Measurements from ENCODE around the gene ABI3BP.

Gene ABI3BP

DNA sequence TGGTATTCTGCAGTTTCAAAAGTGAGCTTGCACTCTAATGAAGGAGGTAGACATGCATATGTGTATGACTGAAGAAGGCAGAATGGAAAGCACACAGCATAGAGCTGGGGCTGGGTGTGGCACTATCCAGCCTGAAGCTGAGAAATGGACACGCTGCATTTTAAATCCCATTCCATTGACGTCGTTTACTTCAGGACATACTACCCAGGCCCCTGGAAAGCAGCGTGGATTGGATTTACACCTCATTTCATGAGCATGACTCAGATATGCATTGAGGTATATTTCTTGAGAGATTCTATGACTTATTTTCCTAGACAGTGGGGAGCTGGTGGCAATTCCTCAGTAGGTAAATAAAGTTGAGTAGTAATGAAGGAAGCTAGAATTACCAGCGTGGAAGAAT is 101.4 kb downstream of the ABI3BP start:
- no peak for FAIRE-seq
- no peak for DNase-seq (ENCODE audit: low spot score)

DNA sequence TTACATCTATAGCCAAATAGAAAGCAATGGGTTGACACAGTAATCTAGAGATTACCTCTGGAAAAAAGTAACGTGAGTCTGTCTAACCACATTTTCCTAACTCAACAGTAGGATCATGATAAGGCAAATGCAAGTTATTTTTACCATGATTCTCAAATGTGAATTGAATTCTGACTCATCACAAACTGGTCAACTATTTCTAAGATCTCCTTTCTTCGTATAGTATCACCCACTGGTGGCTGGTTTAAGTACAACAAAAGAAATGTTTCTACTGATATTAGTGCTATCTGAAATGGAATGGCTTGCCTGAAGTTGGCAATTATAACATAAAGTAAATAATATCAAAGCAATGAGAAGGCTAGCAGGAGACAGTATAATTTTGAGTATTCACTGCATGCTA is 102.2 kb downstream of the ABI3BP start:
- FAIRE-seq, result peak; percentile 13

DNA sequence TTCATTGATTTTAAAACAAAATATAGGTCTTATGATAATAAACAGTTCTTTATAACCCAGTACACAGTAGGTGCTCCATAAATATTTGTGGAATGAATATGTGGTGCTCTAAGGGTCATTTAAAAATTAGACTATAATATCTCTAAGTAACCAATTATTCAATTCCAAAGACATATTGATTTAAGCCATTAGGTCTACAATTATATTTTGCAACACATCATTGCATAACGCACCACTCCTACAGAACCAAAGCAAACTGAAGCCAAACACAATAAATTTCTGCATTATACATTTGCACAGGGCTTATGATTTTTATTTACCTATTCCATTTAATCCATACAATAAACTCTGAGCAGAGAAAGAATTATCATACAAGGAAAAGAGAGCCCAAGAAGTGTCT is 104.3 kb downstream of the ABI3BP start:
- DNase-seq (ENCODE audit: low spot score) (no peak), FAIRE-seq (no peak)

More for the DNA sequence above, 102.2 kb downstream of the ABI3BP start:
- DNase-seq (ENCODE audit: low spot score), result no peak

DNA sequence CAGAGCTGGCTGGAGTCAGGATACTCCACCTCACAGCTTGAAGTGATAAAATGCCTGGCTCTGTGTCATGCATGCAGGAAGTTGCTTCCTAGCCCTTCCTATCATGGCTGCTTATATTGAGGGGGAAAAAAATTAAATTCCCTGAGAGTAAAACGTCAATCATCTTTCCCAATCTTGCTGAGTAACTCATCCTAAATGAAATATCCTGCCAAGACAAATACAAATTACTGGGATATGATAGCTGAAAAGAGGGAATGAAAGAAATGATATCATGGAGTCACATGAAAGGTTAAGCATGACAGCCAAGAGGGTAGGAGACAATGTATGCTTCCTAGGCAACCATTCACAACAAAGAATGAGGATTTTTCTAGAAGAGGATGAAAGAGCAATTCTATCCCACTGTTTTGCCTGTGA is 110.6 kb downstream of the ABI3BP start:
- no peak for FAIRE-seq

DNA sequence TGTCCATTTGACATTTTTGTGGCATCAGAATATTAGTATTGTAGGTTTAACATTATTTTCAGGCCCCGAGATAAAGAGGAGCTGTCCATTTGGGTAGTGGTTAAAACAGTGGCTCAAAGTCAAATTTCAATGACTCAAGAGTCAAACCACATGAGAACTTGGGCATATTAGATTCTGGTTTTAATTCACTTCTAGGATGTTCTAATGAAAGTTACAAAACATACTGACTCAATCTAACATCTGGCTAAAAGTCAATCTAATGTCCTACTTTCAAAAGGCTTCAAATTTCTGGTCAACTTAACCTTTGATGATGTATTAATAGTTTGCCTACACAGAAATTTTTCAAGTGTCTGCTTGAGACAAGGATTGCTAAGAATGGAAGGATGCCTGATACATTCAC is 112.4 kb downstream of the ABI3BP start:
- FAIRE-seq, result no peak
- DNase-seq (ENCODE audit: low spot score), result no peak

More for the DNA sequence above, 110.6 kb downstream of the ABI3BP start:
- no peak for DNase-seq (ENCODE audit: low spot score)

DNA sequence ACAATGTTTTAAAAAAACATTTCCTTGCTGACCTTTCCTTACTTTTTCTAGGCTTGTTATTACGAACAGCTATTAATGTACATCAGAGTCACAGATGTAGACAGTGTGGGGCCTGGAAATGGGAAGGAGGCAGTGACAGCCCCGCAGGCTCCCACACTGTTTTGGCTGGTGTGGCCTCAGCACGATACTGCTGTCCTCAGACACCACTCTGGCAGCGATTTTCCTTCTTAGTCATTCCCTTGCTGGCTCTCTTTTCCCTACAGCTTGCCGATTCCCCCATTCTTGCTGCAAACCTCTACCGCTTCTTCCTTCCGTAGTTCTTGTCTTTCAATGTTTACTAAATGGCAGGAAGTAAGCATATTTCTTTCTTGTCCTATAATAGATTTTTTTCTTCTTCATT is 113.1 kb downstream of the ABI3BP start:
- DNase-seq (ENCODE audit: low spot score) (no peak), FAIRE-seq (no peak)

DNA sequence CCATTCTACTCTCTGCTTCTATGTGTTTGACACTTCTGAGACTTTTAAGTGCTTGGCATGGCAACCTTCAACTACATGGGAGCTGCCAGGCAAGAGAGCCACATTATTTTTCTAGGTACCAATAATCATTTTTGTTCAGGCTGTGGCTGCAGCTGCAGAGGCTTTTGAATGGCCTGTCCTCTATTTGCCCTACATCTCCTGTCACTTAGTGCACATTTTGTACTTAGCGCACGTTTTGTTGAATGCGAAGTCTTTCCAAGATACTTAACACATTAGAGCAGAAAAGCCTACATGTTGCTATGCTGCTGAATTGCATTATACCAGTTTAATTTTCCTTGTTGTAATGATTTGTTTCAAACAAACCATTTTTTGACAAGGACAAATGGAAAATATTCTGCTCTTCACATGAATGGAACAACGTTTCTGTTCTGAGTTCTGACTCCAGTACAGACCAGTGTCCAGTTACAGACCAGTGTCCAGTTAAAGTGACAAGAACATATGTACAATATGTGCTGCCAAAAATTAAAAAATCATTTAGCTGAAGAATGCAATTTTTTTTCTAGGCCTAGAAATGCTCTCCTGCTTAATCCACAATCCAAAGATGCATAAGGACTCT is 113.9 kb downstream of the ABI3BP start:
- no peak for FAIRE-seq
- DNase-seq (ENCODE audit: low spot score), result no peak

DNA sequence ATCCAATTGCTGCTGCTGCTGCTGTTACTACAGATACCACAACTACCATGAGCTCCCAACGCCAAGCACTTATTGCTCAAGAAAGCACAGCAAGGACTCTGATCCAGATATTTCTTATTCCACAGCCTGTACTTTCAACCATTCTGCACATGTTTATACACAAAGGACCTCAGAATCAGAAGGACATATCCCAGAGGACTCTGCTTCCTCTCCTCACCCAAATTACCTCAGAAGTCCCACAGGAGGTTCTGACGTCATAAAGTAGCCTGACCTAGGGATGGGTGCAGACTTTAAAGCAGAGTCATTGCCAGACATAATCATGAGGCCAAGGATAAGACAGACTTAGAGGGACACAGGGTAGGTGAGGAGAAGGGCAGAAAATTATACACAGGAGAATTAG is 115.9 kb downstream of the ABI3BP start:
- DNase-seq (ENCODE audit: low spot score), result no peak
- FAIRE-seq, result peak; percentile 35

DNA sequence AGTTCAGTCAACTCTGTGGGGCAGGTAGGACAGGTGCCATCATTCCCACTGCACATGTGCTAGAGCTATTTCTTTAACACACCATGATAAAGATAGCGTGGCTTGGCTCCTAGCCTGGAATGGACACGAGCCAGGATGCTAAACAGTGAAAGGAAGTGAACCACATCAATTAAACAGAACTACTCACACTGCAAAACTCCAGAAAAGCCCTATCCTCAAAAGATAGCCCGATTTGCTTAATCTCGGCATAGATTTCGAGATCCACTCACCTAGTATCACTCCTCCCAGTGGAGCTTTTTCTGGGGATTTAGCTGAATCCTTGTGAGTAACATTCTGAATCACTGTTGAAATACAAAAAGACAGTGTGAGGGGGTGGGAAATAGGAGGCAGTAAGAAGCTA is 118.0 kb downstream of the ABI3BP start:
- DNase-seq (ENCODE audit: low spot score) (peak; percentile 35), FAIRE-seq (no peak)

DNA sequence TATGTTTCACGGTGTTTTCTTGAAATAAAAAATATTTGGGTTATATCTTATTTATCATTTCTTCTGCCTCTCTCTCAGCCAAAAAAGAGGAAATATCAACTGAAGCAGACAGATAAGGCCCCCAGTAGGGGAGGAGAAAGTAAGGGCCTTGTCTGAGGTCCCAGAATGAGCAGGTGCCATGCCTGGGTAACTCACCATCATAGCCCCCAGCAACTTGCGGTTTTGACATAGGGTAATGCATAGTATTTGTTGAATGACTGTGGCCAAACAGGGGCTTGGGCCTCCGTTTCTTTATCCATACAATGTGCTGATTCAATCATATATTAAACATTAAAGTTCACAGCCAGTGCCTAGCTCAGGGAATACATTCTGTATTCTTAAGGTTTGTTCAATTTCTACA is 119.6 kb downstream of the ABI3BP start:
- no peak for DNase-seq (ENCODE audit: low spot score)
- no peak for FAIRE-seq

DNA sequence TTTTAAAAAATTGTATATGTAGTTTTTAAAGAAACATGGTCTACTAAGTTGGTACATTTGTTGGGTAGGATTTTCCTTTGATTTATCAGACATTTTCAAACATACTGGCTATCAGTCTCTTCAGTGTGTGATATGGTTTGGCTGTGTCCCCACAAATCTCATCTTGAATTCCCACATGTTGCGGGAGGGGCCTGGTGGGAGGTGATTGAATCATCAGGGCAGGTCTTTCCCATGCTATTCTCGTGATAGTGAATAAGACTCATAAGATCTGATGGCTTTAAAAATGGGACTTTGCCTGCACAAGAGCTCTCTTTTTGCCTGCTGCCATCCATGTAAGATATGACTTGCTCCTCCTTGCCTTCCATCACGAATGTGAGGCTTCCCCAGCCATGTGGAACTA is 121.9 kb downstream of the ABI3BP start:
- FAIRE-seq, result no peak
- no peak for DNase-seq (ENCODE audit: low spot score)

DNA sequence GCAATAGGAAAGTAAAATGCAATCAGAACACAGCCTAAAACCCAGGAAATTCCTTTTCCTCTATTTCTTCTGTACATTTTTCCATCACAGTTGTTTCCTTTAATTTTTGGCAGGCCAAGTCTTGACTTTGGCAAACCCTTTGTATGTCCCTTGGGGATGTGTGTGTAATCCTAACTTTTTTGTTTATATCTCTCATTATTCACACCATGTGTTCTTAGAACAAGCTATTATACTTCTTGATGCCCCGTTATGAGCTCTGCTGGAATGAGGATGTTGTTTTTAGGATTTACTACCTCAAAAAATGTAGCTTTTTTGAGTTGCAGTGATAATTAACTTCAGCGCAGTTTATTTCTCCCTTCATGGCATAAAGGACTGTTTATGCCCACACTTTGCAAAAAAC is 123.4 kb downstream of the ABI3BP start:
- DNase-seq (ENCODE audit: low spot score), result no peak
- FAIRE-seq, result no peak

DNA sequence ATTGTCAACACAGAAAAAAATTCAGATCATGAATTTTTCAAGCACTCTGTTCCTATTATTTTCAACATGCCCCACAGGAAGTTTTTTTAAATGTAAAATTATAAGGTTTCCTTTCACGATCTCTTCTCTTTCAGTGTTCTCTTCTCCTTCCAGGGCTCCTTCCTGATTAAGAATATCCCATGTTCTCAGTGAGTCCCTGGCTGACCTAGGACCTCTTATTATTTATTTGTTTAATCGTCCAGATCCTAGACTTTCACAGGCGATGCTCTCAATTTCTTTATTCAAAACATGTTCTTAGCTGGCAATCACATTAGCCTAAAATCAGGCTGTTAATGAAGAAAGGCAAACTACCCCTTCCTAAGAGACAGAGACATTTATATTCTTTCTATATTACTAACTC is 124.3 kb downstream of the ABI3BP start:
- no peak for FAIRE-seq
- no peak for DNase-seq (ENCODE audit: low spot score)

DNA sequence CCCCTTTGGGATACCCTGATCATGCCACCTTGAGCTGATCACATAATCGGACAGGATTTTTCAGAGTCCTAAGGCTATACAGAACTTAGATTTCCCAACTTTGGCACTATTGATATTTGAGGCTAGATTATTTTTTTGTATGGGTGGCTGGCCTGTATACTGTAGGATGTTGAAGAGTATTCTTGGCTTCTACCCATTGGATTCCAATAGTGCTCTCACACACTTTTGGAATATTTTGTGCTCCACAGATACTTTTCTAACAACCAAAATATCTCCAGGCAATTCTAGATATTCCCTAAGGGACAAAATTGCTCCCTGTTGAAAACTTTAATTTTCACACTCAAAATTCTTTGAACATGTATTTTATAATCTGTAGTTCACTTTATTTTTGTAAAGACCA is 125.1 kb downstream of the ABI3BP start:
- no peak for DNase-seq (ENCODE audit: low spot score)
- no peak for FAIRE-seq

DNA sequence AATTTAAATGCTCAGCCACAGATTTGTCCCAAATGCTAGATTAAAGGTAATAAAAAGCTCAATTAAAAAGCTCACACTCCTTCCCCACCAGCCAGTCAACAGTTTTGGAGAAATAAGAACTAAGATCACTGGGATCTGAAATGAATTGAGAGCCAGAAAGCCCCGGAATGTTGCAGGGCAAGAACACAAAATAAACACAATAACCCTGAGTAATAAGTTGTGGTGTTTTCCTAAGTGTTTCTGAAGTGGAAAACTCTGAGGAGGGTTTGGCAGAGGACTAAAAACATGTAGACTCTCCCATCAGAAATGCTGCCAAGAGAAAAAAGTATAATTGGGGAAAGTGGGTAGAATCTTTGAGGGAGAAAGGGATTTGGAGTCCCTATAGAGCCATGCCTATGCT is 127.8 kb downstream of the ABI3BP start:
- FAIRE-seq (no peak), DNase-seq (ENCODE audit: low spot score) (no peak)

DNA sequence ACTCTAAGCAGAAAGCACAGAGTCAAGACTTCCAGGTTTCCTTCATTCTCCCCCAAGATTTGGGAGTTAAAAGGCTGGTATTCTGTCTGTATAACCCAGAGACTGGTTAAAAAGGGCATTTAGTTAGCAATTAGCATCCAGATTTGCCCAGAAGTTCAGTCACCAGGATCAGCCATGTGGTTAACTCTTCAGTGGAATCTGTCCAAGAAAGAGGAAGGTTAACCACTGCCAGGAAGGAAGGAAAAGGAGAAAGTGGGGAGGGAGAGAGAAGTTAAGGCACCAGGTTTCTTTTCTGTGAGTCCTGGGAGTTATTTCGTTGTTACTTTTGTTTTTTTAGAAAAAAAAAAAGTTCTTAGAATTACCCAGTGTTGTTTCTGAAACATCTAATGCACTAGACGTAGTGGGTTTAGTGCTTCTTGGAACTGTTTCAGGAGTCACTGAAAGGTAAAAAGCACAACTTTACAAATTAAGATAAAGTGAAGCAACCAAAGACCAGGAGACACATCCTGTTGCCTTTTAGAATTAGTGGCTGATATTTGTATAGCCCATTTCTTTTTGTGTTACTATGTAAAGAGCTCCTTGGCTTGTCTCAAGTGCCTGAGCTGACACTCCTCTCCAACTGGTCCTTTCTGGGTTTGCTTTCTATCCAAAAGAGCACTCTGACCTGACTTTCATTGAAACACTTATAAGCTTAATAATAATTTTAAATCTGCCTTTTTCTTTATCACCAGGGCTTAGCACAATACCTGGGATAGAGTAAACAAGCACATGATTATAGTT is 128.6 kb downstream of the ABI3BP start:
- DNase-seq (ENCODE audit: low spot score) (no peak), FAIRE-seq (no peak)

DNA sequence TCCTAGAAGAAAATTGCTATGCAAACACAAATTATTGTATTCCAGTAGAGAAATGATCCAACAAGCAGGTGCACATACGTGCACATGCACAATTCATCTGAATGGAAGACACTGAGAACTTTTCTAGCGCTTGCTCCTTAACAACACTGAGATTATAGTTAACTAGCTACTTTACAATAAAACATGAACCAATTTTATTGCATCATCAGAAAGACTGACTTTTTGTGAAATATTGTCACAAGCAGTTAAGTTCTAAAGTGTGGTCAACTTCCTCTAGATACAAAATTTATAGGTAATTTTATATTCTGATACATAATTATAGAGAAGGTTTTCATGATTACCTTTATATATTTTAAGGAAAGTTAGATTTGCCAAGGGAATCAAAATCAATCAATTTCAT is 135.4 kb downstream of the ABI3BP start:
- FAIRE-seq (no peak), DNase-seq (ENCODE audit: low spot score) (no peak)

DNA sequence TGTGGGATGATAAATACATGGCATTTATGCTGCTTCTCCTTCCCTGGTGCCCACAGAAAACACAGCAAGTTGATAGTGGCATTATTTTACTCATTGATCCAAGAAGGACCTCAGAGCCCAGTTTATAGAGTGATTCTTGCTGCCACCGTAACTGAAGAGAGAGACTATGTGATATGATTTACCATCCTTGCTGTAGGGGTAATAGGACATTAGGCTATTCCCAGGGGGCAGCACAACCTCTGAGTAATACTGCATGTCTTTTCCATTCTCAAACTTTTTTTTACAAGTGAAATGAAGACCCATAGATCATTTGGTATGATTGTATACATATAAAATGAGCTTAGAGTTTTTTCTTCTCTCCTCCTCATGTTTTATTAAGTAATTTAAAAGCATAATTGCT is 136.4 kb downstream of the ABI3BP start:
- DNase-seq (ENCODE audit: low spot score), result no peak
- no peak for FAIRE-seq

DNA sequence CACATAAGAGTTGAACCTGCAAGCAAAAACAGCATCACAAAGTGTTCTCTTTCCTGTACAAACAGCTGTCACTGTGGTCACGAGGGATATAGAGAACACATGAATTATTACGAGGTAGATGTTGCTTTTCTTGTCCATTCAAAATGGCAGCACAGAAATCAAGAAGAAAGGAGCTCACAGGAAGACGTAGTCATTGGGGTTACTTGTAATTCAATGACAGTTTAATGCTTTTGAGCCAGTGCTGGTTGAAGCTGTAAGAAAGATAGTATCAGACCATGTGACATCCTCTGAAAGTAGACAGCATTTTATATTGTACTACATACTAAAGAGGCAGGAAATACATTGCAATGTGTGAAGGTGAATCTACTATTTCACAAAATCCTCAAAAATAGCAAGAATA is 140.4 kb downstream of the ABI3BP start:
- no peak for DNase-seq (ENCODE audit: low spot score)
- FAIRE-seq, result no peak

DNA sequence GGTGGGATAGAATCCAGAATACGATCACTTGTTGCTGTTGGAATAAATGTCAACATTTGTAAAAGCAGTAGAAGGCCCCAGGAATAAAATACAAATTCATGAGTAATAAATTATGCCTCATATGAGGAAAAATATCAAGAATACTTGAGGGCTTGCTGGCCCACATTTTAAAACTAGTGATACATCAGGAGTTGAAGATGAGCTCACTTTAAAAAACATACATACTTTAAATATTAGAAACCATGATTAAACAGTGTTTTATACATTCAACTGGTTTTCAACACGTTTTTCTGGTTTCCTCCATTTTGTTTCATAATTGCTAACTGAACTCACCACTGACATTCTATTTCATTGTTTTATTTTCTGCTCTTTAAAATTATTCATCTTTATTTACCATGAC is 142.5 kb downstream of the ABI3BP start:
- DNase-seq (ENCODE audit: low spot score), result no peak
- no peak for FAIRE-seq

DNA sequence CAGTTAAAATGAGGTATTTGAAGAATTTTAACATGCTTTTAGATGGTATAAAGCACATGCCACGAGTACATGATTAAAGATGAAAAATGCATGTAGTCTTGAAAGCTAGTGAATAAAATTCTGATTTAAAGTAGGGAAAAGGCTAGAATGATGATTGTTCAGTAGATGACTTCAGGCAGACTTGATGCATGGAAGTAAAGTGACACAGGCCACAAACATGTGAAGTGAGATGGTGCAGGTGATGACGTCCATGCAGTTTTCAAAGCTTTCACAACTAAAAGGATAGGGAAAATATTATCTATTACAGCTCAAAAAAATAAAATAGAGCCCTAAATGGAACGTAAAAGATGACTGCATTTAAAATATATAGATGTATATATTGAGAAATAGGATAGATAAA is 143.1 kb downstream of the ABI3BP start:
- FAIRE-seq (no peak), DNase-seq (ENCODE audit: low spot score) (no peak)

DNA sequence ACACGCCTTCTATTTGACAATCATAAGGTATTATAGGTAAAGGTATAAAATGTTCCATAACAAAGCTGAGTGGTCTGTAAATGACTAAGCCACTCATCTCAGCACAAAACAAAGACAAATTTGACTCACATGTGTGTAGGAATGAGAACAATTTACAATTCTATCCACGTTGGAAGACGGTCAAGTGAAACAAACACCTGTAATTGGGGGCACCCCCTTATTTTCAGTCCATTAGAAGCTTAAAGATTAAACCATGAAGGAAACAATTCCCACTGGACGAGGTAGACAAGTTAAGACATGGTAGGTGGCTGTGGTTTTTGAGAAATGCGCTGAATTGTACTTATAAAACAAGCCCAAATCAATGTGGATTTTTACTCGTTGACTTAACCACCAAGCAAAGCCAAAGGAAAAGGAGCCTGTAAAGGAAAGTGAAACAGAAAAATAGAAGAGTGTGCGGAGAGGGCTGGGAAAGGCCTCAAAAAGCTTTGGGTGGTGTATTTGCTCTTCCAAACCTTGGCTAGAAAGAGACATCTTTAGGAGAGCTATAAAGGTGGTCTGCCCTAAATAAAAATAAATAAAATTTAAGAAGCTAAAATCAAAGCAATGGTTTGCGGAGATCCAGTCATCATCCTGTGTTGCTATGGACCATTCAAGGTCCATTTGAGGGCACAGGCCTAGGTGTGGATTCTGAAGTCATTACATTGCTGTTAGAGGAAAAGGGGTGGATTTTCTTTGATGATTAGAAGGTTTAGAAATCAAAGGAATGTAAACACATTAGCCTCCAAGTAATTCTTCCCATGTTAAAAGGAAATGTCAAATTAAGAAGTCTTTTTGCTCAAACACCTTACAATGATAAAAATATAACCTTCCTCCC is 148.9 kb downstream of the ABI3BP start:
- FAIRE-seq (no peak), DNase-seq (ENCODE audit: low spot score) (no peak)
